CD4-positive, alpha-beta T cell treated with Interleukin-17A for 1 hour (primary cell): ENCODE results near the gene PTPRN2.

Experiments used
- DNase-seq: peaks from one replicate; pipeline ENCODE4 v3.0.0-alpha.2; 2020

PTPRN2 gene

DNA sequence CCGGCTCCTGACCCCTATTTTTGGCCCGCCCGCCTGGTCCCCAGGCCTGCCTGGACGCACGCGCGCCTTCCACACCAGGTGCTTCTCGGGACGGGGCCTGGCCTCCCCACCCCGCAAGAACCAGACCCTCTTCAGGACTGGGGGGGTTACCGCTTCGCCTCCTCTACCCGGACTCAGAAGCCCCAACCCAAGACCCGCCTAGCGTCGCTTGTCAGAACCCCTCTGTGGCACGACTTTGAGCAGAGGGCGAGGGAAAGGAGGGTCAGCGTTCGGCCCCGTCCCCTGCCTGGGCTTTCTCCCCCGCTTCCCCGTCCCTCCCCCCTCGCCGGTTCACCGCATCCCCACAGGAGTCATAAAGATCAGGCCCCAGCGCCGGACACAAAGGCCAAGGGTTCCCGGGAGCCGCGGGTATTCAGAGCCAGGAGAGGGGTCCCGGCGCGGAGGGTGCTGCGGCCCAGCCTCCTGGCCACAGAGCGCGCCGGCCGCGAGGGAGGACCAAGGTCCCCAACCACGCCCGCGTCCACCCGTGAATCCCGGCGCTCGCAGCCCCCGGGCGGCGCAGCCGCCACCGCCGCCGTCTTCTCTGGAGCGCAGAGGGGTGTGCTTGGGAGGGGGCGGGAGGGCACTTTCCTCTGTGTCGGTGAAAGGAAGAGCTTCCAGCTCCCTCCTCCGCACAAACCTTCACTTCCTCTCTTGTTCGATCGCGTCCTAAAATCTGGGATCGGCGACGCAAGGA lies 898.9 kb downstream of the PTPRN2 start:
- DNase-seq, result no peak

DNA sequence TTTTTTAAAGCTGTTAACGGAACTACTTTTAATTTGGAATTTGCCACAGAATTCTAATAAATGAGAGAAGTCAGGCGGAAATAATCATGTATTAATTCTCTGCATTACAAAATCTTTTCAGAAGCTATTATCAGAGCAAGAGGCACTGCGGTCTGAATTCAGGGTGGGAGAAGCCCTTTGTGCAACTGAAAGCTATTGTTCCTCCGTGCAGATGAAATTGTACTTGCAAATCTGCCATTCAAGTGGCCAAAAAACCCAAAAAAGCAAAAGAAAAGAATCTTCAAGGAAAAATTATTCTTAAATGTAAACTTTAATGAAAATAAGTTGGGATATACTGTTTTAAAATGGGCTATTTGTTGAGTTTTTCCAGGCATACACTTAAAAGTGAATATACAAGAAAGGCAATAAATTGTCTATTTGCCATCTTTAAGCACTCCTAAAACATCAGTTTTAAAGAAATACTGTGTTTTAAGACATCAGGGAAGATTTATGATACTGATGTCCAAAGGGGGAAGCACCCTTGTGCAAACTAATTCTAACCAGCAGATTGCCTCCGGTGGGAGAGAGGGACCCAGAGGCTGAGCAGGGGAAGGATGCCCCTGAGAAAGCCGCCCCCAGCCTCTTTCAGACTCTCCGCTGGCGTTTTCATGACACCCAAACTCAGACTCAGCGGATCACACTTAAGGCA lies 899.6 kb downstream of the PTPRN2 start:
- no peak for DNase-seq

DNA sequence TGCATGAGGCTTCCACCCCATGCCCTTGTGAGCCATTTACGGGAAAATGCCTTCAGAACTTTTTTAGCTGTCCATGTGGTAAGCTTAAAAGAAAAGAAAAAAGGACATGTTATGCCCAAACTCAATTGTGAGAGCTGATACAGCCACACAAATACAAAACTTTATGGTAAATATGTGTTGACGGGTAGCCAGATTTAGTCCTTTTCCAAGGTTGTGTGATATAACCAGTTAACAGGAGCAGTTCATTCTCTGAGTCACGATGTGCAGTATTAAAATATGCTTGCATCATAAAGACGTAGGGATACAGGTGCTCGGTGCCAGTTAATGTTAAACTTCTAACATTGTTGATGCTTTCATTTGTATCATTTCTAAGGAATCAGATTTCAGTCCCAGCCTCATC lies 900.5 kb downstream of the PTPRN2 start:
- DNase-seq, result no peak

DNA sequence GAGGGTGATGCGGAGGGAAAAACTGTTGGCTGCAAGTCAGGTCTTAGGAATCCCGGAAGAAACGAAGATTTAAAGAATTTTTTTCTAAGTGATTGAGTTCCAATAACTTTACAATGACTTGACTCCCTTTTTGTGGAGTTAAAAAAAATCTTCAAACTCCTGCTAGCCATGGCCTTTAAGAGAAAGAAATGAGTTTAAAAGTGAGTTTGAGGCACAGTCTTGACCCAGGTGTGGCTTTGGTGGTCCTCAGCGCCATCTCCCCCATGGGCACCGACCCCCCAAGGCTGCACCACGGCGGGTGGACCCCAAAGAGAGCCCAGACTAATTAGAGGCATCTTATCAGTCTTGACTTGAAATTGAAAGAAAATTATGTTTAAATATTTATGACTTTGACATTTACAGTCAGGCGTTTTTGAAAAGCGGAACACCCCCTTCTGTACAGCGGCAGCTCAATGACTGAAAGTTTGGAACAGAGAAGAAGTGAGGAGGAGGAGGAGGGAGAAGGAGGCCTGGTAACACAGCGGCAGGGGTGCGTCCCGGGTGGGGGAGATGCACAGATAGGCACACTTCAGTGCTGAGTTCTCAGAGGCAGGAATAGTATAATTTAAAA lies 901.2 kb downstream of the PTPRN2 start:
- DNase-seq, result no peak

GRCh38 chr7:157685430-157686284 lies 902.0 kb downstream of the PTPRN2 start:
- no peak for DNase-seq

DNA sequence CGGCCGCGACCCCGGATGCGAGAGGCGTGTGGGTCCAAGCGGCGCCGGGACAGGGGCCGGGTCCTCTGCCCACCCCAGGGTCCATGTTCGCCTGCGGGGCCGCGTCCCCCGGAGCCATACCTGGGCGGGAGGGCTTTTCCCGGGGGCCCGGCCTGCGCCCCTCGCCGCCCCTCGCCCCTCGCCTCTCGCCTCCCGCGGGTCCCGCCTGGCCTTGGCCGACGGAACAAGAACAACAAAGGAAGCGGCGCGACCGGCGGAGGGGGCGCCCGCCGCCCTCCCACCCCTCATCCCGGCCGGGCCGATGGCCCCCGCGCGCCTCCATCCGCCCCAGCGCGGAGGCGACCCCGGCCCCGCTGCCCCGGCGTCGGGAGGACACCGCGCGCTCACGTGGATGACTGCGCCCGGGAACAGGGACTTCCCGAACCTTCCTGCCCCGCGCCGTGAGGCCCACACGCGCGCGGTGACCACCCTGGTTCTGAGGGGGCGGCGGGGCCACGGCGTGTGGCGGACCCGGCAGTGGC lies 902.7 kb downstream of the PTPRN2 start:
- no peak for DNase-seq

GRCh38 chr7:157684157-157684908 lies 903.3 kb downstream of the PTPRN2 start:
- no peak for DNase-seq

DNA sequence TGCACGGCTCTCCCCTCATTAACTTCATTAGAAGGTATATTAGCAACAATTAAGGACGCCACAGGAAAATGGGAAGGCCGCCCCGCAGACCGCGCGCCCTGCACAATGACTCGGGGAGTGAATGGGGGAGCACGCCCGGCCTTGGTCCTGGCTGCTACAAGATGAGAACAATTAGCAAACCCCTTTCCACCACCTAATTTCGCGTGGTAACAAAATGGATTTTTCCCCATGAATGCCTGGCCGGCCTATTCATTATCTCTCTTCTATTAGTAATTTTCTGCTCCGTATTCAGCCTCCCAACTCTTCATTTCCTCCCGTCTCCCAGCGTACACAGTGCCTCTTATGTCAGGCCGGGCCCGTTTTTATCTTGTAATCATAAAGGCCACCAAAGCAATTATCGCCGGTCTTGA lies 903.9 kb downstream of the PTPRN2 start:
- DNase-seq, result no peak

- DNase-seq, result no peak
Measured at GRCh38 chr7:157682946-157683746, 904.5 kb downstream of the PTPRN2 start.

- no peak for DNase-seq
Measured at GRCh38 chr7:157682064-157682945, 905.3 kb downstream of the PTPRN2 start.

DNA sequence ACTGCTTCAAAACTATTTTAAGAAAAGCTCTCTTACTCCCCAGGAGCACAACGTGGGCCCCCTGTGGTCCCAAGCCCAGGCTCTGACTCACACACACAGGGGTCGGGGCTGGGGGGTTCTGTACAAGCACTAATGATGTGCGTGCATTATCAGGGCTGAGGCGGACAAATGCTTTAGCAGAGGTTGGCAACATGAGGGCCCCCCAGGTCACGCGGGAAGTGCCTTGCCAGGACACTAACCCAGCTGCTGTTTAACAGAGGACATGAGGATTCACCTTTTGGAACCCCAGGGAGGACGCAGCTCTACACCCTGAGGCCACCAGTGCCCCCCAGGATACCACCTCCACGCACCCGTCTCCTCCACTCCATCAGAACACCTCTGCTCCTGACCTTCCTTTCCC lies 908.0 kb downstream of the PTPRN2 start:
- DNase-seq, result no peak

- no peak for DNase-seq
Measured at GRCh38 chr7:157678501-157678900, 909.1 kb downstream of the PTPRN2 start.

DNA sequence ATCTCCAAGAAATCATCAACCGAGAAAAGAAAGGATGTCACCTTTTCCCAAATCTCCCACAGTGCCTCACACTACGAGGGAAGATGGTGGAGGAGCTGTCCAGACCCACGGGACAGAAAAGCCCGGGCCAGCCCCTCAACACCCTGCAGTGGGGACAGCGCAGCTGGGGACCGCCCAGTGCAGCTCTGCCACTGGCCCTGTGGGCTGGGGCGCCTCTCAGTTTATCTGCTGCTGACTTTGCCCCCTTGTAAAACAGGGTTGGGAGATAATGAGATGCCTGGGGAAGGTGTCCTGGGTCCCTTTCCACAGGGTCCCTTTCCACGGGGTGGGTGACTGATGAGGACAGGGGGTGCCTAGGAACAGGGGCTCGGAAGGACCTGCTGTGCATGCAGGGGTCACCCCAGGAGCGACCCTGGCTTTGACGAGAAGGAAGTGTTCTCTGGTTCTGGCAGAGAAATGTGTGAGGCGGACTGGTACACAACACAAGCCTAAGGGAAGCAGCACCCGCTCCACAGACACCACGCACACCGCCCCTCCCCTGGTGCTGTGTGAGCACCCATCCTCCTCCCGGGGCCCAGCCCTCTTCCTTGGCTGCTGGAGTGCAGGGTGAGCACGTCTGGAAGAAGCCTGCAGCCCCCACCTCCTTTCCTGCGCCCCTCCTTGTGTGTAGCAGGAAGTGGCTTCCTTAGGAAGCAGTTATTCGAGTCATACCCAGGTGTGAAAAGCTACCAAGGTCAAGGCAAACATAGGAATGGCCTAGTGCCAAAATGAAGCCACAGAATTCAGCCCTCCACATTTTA lies 911.0 kb downstream of the PTPRN2 start:
- no peak for DNase-seq

- DNase-seq, result no peak
Measured at GRCh38 chr7:157676001-157676400, 911.6 kb downstream of the PTPRN2 start.

DNA sequence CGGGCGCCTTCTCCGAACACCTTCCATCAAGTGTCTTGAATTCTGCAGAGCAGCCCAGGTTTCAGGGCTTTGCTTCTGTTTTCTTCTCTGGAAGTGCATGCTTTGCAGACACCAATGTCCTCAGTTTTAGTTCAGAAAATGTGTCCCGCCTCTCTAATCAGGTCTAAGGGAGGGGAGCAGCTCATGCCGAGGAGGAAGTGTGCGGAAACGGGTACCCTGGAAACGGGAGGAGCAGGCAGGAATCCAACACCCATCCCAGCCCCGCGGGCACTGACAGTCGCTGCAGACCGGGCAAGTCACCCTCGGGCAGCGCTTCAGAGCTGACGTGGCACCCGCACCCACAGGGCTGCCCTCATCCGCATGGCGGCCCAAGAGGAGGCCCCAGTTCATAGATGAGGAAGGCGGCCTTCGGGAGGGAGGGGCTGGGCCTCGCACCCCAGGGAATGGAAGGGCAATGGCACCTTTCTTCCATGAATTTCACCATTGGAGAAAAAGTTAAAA lies 912.1 kb downstream of the PTPRN2 start:
- no peak for DNase-seq

- DNase-seq, result no peak
Measured at GRCh38 chr7:157674715-157675426, 912.8 kb downstream of the PTPRN2 start.

- DNase-seq, result no peak
Measured at GRCh38 chr7:157674027-157674714, 913.5 kb downstream of the PTPRN2 start.

GRCh38 chr7:157673573-157673972 lies 914.0 kb downstream of the PTPRN2 start:
- no peak for DNase-seq
